Mesendoderm (in vitro differentiated cells): ENCODE data around the gene MIAT.
A peak's percentile ranks its signal among the peaks of the same experiment; 100 is the strongest.

Source experiments
- DNase-seq: peaks from one replicate; pipeline ENCODE4 v3.0.0; 2013
- H2AK5ac ChIP-seq: 2 replicates; pipeline ENCODE4 v1.6.1; 2013; ENCODE audit warnings: low read length, inconsistent platforms
- H2BK120ac ChIP-seq: 2 replicates; pipeline ENCODE4 v1.6.1; 2013; ENCODE audit warnings: low read depth, mild to moderate bottlenecking, low read length, moderate library complexity, mixed read lengths
- H2BK15ac ChIP-seq: replicated peaks from 2 replicates; pipeline ENCODE4 v1.6.1; 2013; ENCODE audit warnings: low read depth, mild to moderate bottlenecking, moderate library complexity
- H2BK5ac ChIP-seq: 2 replicates; pipeline ENCODE4 v1.6.1; 2013; ENCODE audit warnings: low read length, inconsistent platforms
- H3K18ac ChIP-seq: 2 replicates; pipeline ENCODE4 v1.6.1; 2013; ENCODE audit warnings: mild to moderate bottlenecking, low read length, mixed read lengths
- H3K23ac ChIP-seq: one replicate; pipeline ENCODE4 v1.6.1; 2013; ENCODE audit warnings: low read length
- H3K27ac ChIP-seq: 2 replicates; pipeline ENCODE4 v1.5.1; 2013; ENCODE audit warnings: low read depth, mild to moderate bottlenecking, inconsistent platforms, low read length, moderate library complexity
- H3K27me3 ChIP-seq: 2 replicates; pipeline ENCODE4 v1.6.1; 2013; ENCODE audit warnings: low read length, control low read depth, mild to moderate bottlenecking, inconsistent platforms; ENCODE audit not compliant: insufficient read depth, poor library complexity
- H3K36me3 ChIP-seq: 2 replicates; pipeline ENCODE4 v1.6.1; 2013; ENCODE audit warnings: low read length, inconsistent platforms; ENCODE audit not compliant: control insufficient read depth, insufficient read depth
- H3K4ac ChIP-seq: one replicate; pipeline ENCODE4 v1.6.1; 2013; ENCODE audit warnings: low read depth, mild to moderate bottlenecking, low read length, moderate library complexity
- H3K4me1 ChIP-seq: 2 replicates; pipeline ENCODE4 v1.6.1; 2013; ENCODE audit warnings: low read depth, low read length, inconsistent platforms; ENCODE audit not compliant: control insufficient read depth
- H3K4me2 ChIP-seq: 2 replicates; pipeline ENCODE4 v1.6.1; 2013; ENCODE audit warnings: low read length
- H3K4me3 ChIP-seq: 2 replicates; pipeline ENCODE4 v1.5.1; 2013; ENCODE audit warnings: mild to moderate bottlenecking, low read length
- H3K56ac ChIP-seq: one replicate; pipeline ENCODE4 v1.6.1; 2013; ENCODE audit warnings: low read length
- H3K79me1 ChIP-seq: 2 replicates; pipeline ENCODE4 v1.6.1; 2013; ENCODE audit warnings: low read length, inconsistent platforms
- H3K79me2 ChIP-seq: 2 replicates; pipeline ENCODE4 v1.6.1; 2013; ENCODE audit warnings: mild to moderate bottlenecking, low read length; ENCODE audit not compliant: control insufficient read depth, insufficient read depth
- H3K9ac ChIP-seq: 2 replicates; pipeline ENCODE4 v1.6.1; 2013; ENCODE audit warnings: low read length, inconsistent platforms
- H4K5ac ChIP-seq: one replicate; pipeline ENCODE4 v1.6.1; 2013; ENCODE audit warnings: low read length
- H4K8ac ChIP-seq: one replicate; pipeline ENCODE4 v1.6.1; 2013; ENCODE audit warnings: low read depth, mild to moderate bottlenecking, control low read depth, low read length, moderate library complexity
- WGBS: extraction: QIAGEN DNeasy Blood & Tissue Kit; methylation state at CpG from one replicate; pipeline ENCODE4 v1.1.7; 2013; ENCODE audit warnings: low lambda C conversion rate, missing lambda C conversion rate; ENCODE audit not compliant: insufficient coverage; ENCODE audit errors: extremely low coverage; 5-methylcytosine and 5-hydroxymethylcytosine counted together

The MIAT gene

DNA sequence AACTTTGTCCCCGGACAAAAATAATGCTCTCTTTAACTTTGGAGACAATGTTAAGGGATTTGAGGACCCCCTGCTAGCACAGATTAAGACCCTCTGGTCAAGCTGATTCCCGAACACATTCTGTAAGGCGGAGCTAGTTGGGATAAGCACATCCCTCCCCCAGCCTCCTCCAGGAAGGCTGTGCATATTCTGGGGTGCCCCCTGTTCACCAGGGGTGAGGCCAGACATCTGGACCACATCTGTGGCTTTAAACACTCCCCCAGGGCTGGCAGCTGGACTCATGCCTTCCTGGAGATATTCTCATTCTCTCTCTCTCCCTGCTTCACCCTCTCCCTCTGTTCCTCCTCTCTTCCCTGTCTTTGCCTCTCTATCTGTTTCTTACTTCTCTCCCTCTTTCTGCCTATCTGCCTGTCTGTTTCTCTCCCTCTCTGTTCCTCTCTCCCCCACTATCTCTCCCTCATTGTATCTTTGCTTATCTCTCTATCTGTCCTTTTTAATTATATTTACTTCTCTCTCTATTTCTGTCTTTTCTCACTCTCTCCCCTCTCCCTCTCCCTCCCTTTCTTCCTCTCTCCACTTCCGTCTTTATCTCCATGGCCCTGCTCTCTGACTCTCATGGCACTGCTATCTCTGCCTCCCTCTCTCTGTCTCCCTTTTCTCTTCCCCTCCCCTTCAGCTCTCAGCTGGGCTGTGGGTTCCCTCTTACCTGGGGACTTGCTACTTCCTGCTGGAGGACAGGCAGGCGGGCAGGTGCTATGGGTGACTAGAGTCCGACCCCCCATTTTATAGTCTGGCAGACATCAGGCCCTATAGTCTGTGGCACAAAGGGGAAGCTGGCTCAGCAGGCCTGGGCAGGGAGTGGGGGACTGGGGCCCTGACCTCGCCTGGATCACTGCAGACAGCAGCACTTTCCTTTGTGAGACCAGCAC, 39.9 kb upstream of the MIAT start, which contains the start of gene CRYBB1:
CRYBB1 (minus strand) TSS at position 757 of the 929 bp plus-strand sequence. CDS start 1,708 bp downstream, outside the sequence.
- peak within 1 kb of the TSS; percentile 39 for H3K23ac ChIP-seq
- H2BK15ac ChIP-seq: no peak within 1 kb of the TSS
- H3K18ac ChIP-seq: peak within 1 kb of the TSS; percentile 86
- no CpG with 5 or more reads among the region's 7 CpGs for WGBS
- peak within 1 kb of the TSS; percentile 98 for H2BK5ac ChIP-seq
- DNase-seq: peak; percentile 86
- no peaks in the 10 kb centered on the region for H3K79me1 ChIP-seq
- no peak within 1 kb of the TSS for H3K4me2 ChIP-seq
- H4K5ac ChIP-seq: peak within 1 kb of the TSS; percentile 44
- H3K4me3 ChIP-seq: no peak within 1 kb of the TSS
- no peak within 1 kb of the TSS for H4K8ac ChIP-seq
- peak within 1 kb of the TSS; percentile 100 for H2AK5ac ChIP-seq
- peak within 1 kb of the TSS; percentile 89 for H3K56ac ChIP-seq
- H3K9ac ChIP-seq: peak within 1 kb of the TSS; percentile 57
- H3K27ac ChIP-seq: peak within 1 kb of the TSS; percentile 74
- peak within 1 kb of the TSS; percentile 94 for H3K4ac ChIP-seq
- H3K27me3 ChIP-seq: no peaks in the 10 kb centered on the region
- no peaks in the 10 kb centered on the region for H3K36me3 ChIP-seq
- H3K79me2 ChIP-seq: no peaks in the 10 kb centered on the region
- H2BK120ac ChIP-seq: peak within 1 kb of the TSS; percentile 64
- peaks cover 28% of the 10 kb centered on the region for H3K4me1 ChIP-seq

- Histone ChIP-seq H3K36me3 (no peaks in the 10 kb centered on the region), H3K79me2 (no peaks in the 10 kb centered on the region), H3K4me2 (no peak overlapping the region), H3K56ac (peak overlapping the region; percentile 89), H2AK5ac (peak overlapping the region; percentile 100), H3K27ac (no peak overlapping the region), H2BK5ac (peak overlapping the region; percentile 98), H3K27me3 (no peaks in the 10 kb centered on the region), H2BK120ac (peak overlapping the region; percentile 64), H3K4me3 (no peak overlapping the region), H3K23ac (no peak overlapping the region), H3K18ac (peak overlapping the region; percentile 86), H3K4ac (peak overlapping the region; percentile 94), H3K4me1 (peaks cover 22% of the 10 kb centered on the region), H2BK15ac (no peak overlapping the region), H3K79me1 (no peaks in the 10 kb centered on the region), H4K5ac (no peak overlapping the region), H4K8ac (no peak overlapping the region), H3K9ac (peak overlapping the region; percentile 57)
- no CpG with 5 or more reads among the region's 8 CpGs for WGBS
- DNase-seq: no peak
These were observed 38.9 kb upstream of the MIAT start for GRCh38 chr22:26618455-26618854.

DNA sequence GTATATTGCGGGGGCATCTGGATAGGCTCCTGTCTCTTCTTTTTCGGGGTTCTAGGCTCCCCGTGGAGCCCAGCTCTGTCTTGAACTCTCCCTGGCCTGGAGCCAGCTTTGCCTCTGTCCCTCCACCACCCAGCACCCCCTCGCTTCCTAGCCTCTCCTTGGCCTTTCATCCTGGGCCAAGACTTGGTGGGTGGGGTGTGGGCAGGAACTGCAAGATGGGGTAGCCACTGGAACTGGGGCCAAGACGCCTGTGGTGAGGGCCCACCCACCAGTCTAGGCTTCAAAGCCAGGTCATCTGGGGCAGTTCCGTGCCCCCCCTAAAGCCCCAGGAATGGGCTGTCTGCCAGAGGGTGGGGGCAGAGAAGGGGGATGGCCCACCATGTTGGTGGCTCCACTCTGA, 37.9 kb upstream of the MIAT start:
- Histone ChIP-seq H3K36me3 (no peaks in the 10 kb centered on the region), H3K27me3 (no peaks in the 10 kb centered on the region), H2BK120ac (no peak overlapping the region), H3K4me3 (no peak overlapping the region), H4K5ac (no peak overlapping the region), H3K9ac (no peak overlapping the region), H3K23ac (no peak overlapping the region), H3K4me1 (peaks cover 22% of the 10 kb centered on the region), H2BK5ac (peak overlapping the region; percentile 77), H3K4ac (peak overlapping the region; percentile 67), H3K79me2 (no peaks in the 10 kb centered on the region), H3K79me1 (no peaks in the 10 kb centered on the region), H2AK5ac (peak overlapping the region; percentile 35), H4K8ac (no peak overlapping the region), H2BK15ac (no peak overlapping the region), H3K4me2 (no peak overlapping the region), H3K27ac (no peak overlapping the region), H3K18ac (no peak overlapping the region), H3K56ac (peak overlapping the region; percentile 49)
- WGBS: no CpG with 5 or more reads among the region's 6 CpGs
- no peak for DNase-seq

DNA sequence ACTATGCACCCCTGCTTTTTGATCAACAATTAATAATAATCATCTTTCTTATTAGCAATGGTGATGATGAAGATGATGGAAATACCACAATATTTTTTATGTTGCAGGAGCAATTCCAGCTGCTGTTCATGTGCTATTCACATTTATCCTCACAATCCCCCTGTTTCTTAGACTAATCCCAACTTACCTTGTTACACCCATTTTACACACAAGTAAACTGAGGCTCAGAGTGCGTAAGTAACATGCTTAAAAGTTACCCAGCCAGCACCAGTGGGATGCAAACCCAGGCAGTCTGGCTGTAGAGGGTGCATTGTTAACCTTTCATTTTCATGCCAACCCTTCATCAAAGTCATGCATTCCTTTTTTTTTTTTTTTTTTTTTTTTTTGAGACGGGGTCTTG, 37.2 kb upstream of the MIAT start:
- Histone ChIP-seq H3K27ac (no peak overlapping the region), H3K4me2 (no peak overlapping the region), H2BK120ac (no peak overlapping the region), H2BK5ac (peak overlapping the region; percentile 33), H3K27me3 (no peaks in the 10 kb centered on the region), H3K4me1 (peaks cover 19% of the 10 kb centered on the region), H3K23ac (no peak overlapping the region), H4K8ac (no peak overlapping the region), H3K18ac (no peak overlapping the region), H4K5ac (no peak overlapping the region), H3K56ac (no peak overlapping the region), H3K79me2 (no peaks in the 10 kb centered on the region), H3K4me3 (no peak overlapping the region), H2BK15ac (no peak overlapping the region), H2AK5ac (peak overlapping the region; percentile 94), H3K9ac (no peak overlapping the region), H3K79me1 (no peaks in the 10 kb centered on the region), H3K4ac (no peak overlapping the region), H3K36me3 (no peaks in the 10 kb centered on the region)
- WGBS: no CpG with 5 or more reads among the region's 2 CpGs
- DNase-seq: no peak

DNA sequence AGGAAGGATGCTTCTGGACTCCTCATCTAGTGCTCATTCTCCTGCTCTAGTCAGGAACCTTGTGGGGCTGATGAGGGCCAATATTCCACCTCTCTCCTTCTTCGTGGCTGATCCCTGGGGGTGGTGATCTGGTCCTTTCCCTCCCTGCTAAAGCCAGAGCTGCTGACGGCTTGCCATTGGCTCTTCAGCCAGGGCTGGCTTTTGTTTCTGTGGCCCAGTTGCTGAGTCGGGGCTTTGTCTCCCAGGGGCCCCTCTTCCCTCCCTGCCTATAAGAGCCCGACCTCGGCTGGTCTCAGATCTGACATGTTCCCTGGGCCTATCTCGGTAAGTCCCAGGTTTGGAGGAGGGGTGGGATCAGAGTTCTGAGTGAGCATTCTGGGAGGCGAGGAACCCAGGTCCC, 35.7 kb upstream of the MIAT start, which contains the start of gene CRYBA4:
CRYBA4 (plus strand) TSS at position 301 of the 400 bp plus-strand sequence. CDS start 634 bp downstream, outside the sequence.
- H3K4ac ChIP-seq: no peak within 1 kb of the TSS
- H4K8ac ChIP-seq: no peak within 1 kb of the TSS
- no peak within 1 kb of the TSS for H3K27ac ChIP-seq
- H3K4me3 ChIP-seq: no peak within 1 kb of the TSS
- H3K4me1 ChIP-seq: peaks cover 11% of the 10 kb centered on the region
- H3K27me3 ChIP-seq: no peaks in the 10 kb centered on the region
- H4K5ac ChIP-seq: no peak within 1 kb of the TSS
- no peak within 1 kb of the TSS for H3K9ac ChIP-seq
- H3K4me2 ChIP-seq: no peak within 1 kb of the TSS
- DNase-seq: no peak
- no peak within 1 kb of the TSS for H3K23ac ChIP-seq
- peak within 1 kb of the TSS; percentile 52 for H2BK5ac ChIP-seq
- H3K18ac ChIP-seq: no peak within 1 kb of the TSS
- no peaks in the 10 kb centered on the region for H3K36me3 ChIP-seq
- H3K79me1 ChIP-seq: no peaks in the 10 kb centered on the region
- no CpG with 5 or more reads among the region's 7 CpGs for WGBS
- H3K79me2 ChIP-seq: no peaks in the 10 kb centered on the region
- H2BK15ac ChIP-seq: no peak within 1 kb of the TSS
- peak within 1 kb of the TSS; percentile 50 for H3K56ac ChIP-seq
- no peak within 1 kb of the TSS for H2BK120ac ChIP-seq
- peak within 1 kb of the TSS; percentile 60 for H2AK5ac ChIP-seq
